ENCODE measurements around the gene EIF3I.

EIF3I gene

GRCh38 chr1:32184650-32185049 is 37.6 kb upstream of the EIF3I start:
- H3K27me3 ChIP-seq (ENCODE audit: control insufficient read depth, insufficient read depth, low read length) = no peaks in the 10 kb centered on the region
- DNase-seq (ENCODE audit: low read depth, low spot score) = no peak
- H3K36me3 ChIP-seq (ENCODE audit: control insufficient read depth, insufficient read depth, low read length) = peaks cover 31% of the 10 kb centered on the region
- no peaks in the 10 kb centered on the region for H3K4me1 ChIP-seq (ENCODE audit: control insufficient read depth, insufficient read depth, low read length)
- H3K27ac ChIP-seq (ENCODE audit: low read length) = no peak overlapping the region
- no peak overlapping the region for H3K4me3 ChIP-seq (ENCODE audit: low read length)
- no peaks in the 10 kb centered on the region for H3K9me3 ChIP-seq (ENCODE audit: control insufficient read depth, insufficient read depth, low read length)

- WGBS (ENCODE audit: insufficient coverage, insufficient read length) = no CpG with 5 or more reads among the region's 2 CpGs
- Histone ChIP-seq H3K4me1 (ENCODE audit: control insufficient read depth, insufficient read depth, low read length) (no peaks in the 10 kb centered on the region), H3K36me3 (ENCODE audit: control insufficient read depth, insufficient read depth, low read length) (peaks cover 41% of the 10 kb centered on the region), H3K27me3 (ENCODE audit: control insufficient read depth, insufficient read depth, low read length) (no peaks in the 10 kb centered on the region), H3K27ac (ENCODE audit: low read length) (no peak overlapping the region), H3K9me3 (ENCODE audit: control insufficient read depth, insufficient read depth, low read length) (no peaks in the 10 kb centered on the region), H3K4me3 (ENCODE audit: low read length) (no peak overlapping the region)
- DNase-seq (ENCODE audit: low read depth, low spot score) = no peak
Measured at GRCh38 chr1:32186077-32186476, 36.1 kb upstream of the EIF3I start.

GRCh38 chr1:32186491-32186890 is 35.7 kb upstream of the EIF3I start:
- Histone ChIP-seq H3K4me3 (ENCODE audit: low read length) (no peak overlapping the region), H3K36me3 (ENCODE audit: control insufficient read depth, insufficient read depth, low read length) (peaks cover 39% of the 10 kb centered on the region), H3K27me3 (ENCODE audit: control insufficient read depth, insufficient read depth, low read length) (no peaks in the 10 kb centered on the region), H3K9me3 (ENCODE audit: control insufficient read depth, insufficient read depth, low read length) (no peaks in the 10 kb centered on the region), H3K4me1 (ENCODE audit: control insufficient read depth, insufficient read depth, low read length) (no peaks in the 10 kb centered on the region), H3K27ac (ENCODE audit: low read length) (no peak overlapping the region)
- WGBS (ENCODE audit: insufficient coverage, insufficient read length) = no CpG with 5 or more reads among the region's 2 CpGs
- no peak for DNase-seq (ENCODE audit: low read depth, low spot score)

- no peaks in the 10 kb centered on the region for H3K4me1 ChIP-seq (ENCODE audit: control insufficient read depth, insufficient read depth, low read length)
- peaks cover 49% of the 10 kb centered on the region for H3K36me3 ChIP-seq (ENCODE audit: control insufficient read depth, insufficient read depth, low read length)
- no peak overlapping the region for H3K4me3 ChIP-seq (ENCODE audit: low read length)
- no peak for DNase-seq (ENCODE audit: low read depth, low spot score)
- H3K27ac ChIP-seq (ENCODE audit: low read length) = no peak overlapping the region
- H3K9me3 ChIP-seq (ENCODE audit: control insufficient read depth, insufficient read depth, low read length) = no peaks in the 10 kb centered on the region
- no peaks in the 10 kb centered on the region for H3K27me3 ChIP-seq (ENCODE audit: control insufficient read depth, insufficient read depth, low read length)
- no CpG with 5 or more reads among the region's 9 CpGs for WGBS (ENCODE audit: insufficient coverage, insufficient read length)
Measured at GRCh38 chr1:32187850-32188249, 34.4 kb upstream of the EIF3I start.

- Histone ChIP-seq H3K4me1 (ENCODE audit: control insufficient read depth, insufficient read depth, low read length) (no peaks in the 10 kb centered on the region), H3K27me3 (ENCODE audit: control insufficient read depth, insufficient read depth, low read length) (no peaks in the 10 kb centered on the region), H3K9me3 (ENCODE audit: control insufficient read depth, insufficient read depth, low read length) (no peaks in the 10 kb centered on the region), H3K36me3 (ENCODE audit: control insufficient read depth, insufficient read depth, low read length) (peaks cover 76% of the 10 kb centered on the region), H3K27ac (ENCODE audit: low read length) (no peak overlapping the region), H3K4me3 (ENCODE audit: low read length) (no peak overlapping the region)
- no CpG with 5 or more reads among the region's 8 CpGs for WGBS (ENCODE audit: insufficient coverage, insufficient read length)
- DNase-seq (ENCODE audit: low read depth, low spot score) = no peak
Measured at GRCh38 chr1:32192220-32192948, 29.8 kb upstream of the EIF3I start.

- WGBS (ENCODE audit: insufficient coverage, insufficient read length) = no CpG with 5 or more reads among the region's 6 CpGs
- DNase-seq (ENCODE audit: low read depth, low spot score) = no peak
- Histone ChIP-seq H3K27ac (ENCODE audit: low read length) (no peak overlapping the region), H3K27me3 (ENCODE audit: control insufficient read depth, insufficient read depth, low read length) (no peaks in the 10 kb centered on the region), H3K36me3 (ENCODE audit: control insufficient read depth, insufficient read depth, low read length) (peaks cover 60% of the 10 kb centered on the region), H3K9me3 (ENCODE audit: control insufficient read depth, insufficient read depth, low read length) (no peaks in the 10 kb centered on the region), H3K4me3 (ENCODE audit: low read length) (no peak overlapping the region), H3K4me1 (ENCODE audit: control insufficient read depth, insufficient read depth, low read length) (no peaks in the 10 kb centered on the region; the same call in 1 of the 2 replicates)
Measured at GRCh38 chr1:32194984-32195383, 27.2 kb upstream of the EIF3I start.

- no peak overlapping the region for H3K4me3 ChIP-seq (ENCODE audit: low read length)
- H3K27me3 ChIP-seq (ENCODE audit: control insufficient read depth, insufficient read depth, low read length) = no peaks in the 10 kb centered on the region
- H3K36me3 ChIP-seq (ENCODE audit: control insufficient read depth, insufficient read depth, low read length) = peaks cover 55% of the 10 kb centered on the region
- no peak for DNase-seq (ENCODE audit: low read depth, low spot score)
- H3K9me3 ChIP-seq (ENCODE audit: control insufficient read depth, insufficient read depth, low read length) = no peaks in the 10 kb centered on the region
- WGBS (ENCODE audit: insufficient coverage, insufficient read length) = no CpG with 5 or more reads among the region's 3 CpGs
- no peaks in the 10 kb centered on the region; the same call in 1 of the 2 replicates for H3K4me1 ChIP-seq (ENCODE audit: control insufficient read depth, insufficient read depth, low read length)
- no peak overlapping the region for H3K27ac ChIP-seq (ENCODE audit: low read length)
Measured at GRCh38 chr1:32195531-32195930, 26.7 kb upstream of the EIF3I start.

- DNase-seq (ENCODE audit: low read depth, low spot score) = no peak
- H3K27me3 ChIP-seq (ENCODE audit: control insufficient read depth, insufficient read depth, low read length) = no peaks in the 10 kb centered on the region
- no peaks in the 10 kb centered on the region; the same call in 1 of the 2 replicates for H3K4me1 ChIP-seq (ENCODE audit: control insufficient read depth, insufficient read depth, low read length)
- H3K9me3 ChIP-seq (ENCODE audit: control insufficient read depth, insufficient read depth, low read length) = no peaks in the 10 kb centered on the region
- H3K4me3 ChIP-seq (ENCODE audit: low read length) = no peak overlapping the region
- H3K36me3 ChIP-seq (ENCODE audit: control insufficient read depth, insufficient read depth, low read length) = peaks cover 53% of the 10 kb centered on the region
- H3K27ac ChIP-seq (ENCODE audit: low read length) = no peak overlapping the region
Measured at GRCh38 chr1:32195972-32196823, 26.0 kb upstream of the EIF3I start.

GRCh38 chr1:32197074-32197473 is 25.1 kb upstream of the EIF3I start:
- no CpG with 5 or more reads among the region's 1 CpG for WGBS (ENCODE audit: insufficient coverage, insufficient read length)
- no peaks in the 10 kb centered on the region for H3K9me3 ChIP-seq (ENCODE audit: control insufficient read depth, insufficient read depth, low read length)
- DNase-seq (ENCODE audit: low read depth, low spot score) = no peak
- H3K27me3 ChIP-seq (ENCODE audit: control insufficient read depth, insufficient read depth, low read length) = no peaks in the 10 kb centered on the region
- peaks cover 46% of the 10 kb centered on the region for H3K36me3 ChIP-seq (ENCODE audit: control insufficient read depth, insufficient read depth, low read length)
- no peak overlapping the region for H3K4me3 ChIP-seq (ENCODE audit: low read length)
- no peak overlapping the region for H3K27ac ChIP-seq (ENCODE audit: low read length)
- peaks cover 4% of the 10 kb centered on the region; the same call in 1 of the 2 replicates for H3K4me1 ChIP-seq (ENCODE audit: control insufficient read depth, insufficient read depth, low read length)

GRCh38 chr1:32197837-32198236 is 24.4 kb upstream of the EIF3I start:
- peaks cover 40% of the 10 kb centered on the region for H3K36me3 ChIP-seq (ENCODE audit: control insufficient read depth, insufficient read depth, low read length)
- WGBS (ENCODE audit: insufficient coverage, insufficient read length) = no CpG with 5 or more reads among the region's 6 CpGs
- no peak for DNase-seq (ENCODE audit: low read depth, low spot score)
- H3K4me3 ChIP-seq (ENCODE audit: low read length) = no peak overlapping the region
- no peak overlapping the region for H3K27ac ChIP-seq (ENCODE audit: low read length)
- H3K4me1 ChIP-seq (ENCODE audit: control insufficient read depth, insufficient read depth, low read length) = peaks cover 4% of the 10 kb centered on the region; the same call in 1 of the 2 replicates
- H3K27me3 ChIP-seq (ENCODE audit: control insufficient read depth, insufficient read depth, low read length) = no peaks in the 10 kb centered on the region
- no peaks in the 10 kb centered on the region for H3K9me3 ChIP-seq (ENCODE audit: control insufficient read depth, insufficient read depth, low read length)

Data from iPS DF 6.9 (cell line).